ENCODE measurements around the gene SLC12A4.

The SLC12A4 gene

DNA sequence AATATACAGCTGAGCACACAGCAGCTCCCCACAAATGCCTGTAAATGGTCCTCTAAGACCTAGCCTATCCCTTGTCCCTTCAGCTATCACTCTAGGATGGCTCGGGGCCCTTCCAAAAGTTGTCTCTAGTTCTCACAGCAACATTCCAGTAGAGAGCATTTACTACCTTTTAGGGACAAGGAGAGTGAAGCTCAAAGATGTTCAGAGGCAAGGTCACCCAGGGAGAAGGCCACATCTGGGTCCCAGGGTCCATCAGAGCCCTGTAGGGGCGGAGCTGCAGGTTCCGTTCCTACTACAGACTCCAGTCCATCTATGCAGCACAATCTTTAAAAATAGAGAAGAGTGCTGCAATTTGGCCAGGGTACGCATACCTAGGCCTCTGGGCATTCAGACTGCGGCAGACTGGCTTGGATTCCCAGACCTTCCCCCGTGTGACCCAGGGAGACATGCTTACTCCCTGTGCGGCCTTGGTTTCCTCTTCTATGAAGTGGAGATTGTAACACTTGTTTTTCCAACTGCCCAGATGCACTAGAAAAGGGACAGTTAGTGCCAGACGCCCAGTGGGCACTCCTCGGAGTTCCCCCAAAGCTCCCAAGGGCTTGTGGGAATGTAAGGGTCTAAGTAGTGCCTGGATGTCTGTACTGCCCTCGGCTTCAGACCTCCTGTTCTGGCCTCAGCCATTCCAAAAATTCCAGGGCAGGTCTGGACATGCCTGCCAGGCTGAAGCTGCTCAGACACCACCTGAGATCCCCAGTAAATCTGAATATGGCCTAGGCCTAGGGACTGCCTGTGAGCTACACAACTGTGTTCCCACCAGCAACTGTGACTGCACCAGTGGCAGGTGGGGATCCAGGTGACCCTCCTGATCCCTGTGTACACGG, 2.5 kb downstream of the SLC12A4 start:
- intact Hi-C loops (cut with DNase I) = no loop called here
- DNase-seq = no peak

DNA sequence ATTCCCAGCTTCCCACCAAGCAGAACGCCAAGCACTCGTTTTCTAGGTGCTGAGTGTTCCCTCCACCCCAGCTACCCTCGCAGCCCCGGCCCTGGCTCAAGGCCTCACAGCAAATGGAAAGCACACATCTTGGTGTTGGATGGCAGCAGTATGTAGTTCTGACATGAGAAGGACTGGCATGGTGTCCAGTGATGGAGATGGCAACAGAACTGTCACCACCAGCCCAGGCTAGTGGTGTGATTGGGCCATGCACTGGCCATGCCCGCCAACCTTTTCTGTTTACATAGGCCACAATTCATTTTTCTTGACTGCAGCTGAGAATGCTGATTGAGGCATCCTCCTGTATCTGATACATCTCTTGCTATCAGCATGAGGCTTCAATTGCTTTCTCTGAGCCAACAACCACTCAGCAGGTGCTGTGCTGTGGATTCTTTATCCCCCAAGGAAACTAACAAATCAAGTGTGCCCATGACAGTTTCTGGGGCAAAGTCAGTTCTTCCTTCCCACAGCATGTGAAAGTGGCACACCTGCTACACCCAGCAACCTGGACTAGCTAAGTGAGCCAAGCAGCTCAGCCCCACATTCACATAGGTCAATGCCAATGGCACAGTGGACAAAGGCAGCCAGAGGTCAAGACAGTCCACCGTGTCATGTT, 3.8 kb downstream of the SLC12A4 start:
- intact Hi-C loops (cut with DNase I) = no loop called here
- no peak for DNase-seq

DNA sequence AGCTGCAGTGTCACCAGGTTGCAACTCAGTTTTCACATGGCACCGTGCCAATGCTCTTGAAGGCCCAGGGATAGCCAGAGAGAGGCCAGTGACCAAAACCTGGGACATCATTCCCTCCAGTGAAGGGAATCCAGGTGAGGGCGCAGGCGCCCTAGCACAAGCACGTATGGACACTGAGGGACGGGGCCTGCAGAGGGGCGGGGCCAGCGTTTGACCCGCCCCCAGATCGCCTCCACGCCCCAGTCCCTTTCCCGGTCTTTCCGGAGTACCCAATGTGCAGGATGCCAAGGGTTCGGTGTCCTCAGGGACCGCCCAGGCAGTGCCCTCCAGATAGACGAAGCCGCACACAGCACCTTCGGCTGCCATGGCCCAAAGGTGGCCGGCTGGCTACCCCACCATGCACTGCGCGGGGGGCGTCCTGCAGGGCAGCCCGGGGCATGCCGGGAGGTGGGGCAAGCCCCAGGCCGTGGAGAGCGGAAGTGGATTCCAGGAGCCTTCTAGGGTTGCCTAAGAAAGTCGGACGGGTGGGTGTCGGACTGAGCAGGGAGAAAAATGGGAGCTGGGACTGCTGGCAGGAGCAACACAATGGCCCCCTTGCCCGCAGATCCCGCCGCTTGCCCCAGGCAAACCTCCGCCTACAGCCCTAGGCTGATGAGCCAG, 4.6 kb downstream of the SLC12A4 start:
- DNase-seq = peak in 1 of 42 donors; percentile 54
- intact Hi-C loops (cut with DNase I) = no loop called here

DNA sequence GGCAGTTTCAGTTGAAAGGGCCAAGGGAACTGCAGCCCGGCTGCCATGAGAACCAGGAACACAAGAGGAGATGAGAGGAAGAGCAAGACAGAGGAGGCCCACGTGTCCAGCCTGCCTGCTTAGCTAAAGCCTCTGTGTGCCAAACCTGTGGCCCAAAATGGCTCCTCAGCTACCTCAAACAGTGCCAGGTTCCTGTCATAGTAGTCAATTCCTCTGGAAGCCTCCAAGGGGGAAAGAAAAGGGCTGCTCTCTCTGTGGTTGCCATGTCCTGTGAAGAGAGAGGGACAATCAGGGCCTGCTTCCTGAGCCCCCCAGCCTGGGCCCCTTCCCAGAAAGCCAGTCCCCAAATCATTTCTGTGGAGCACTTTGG, 5.2 kb downstream of the SLC12A4 start:
- intact Hi-C loops (cut with DNase I) = no loop called here
- DNase-seq = peak in 2 of 42 donors; percentile 22 to 37

DNA sequence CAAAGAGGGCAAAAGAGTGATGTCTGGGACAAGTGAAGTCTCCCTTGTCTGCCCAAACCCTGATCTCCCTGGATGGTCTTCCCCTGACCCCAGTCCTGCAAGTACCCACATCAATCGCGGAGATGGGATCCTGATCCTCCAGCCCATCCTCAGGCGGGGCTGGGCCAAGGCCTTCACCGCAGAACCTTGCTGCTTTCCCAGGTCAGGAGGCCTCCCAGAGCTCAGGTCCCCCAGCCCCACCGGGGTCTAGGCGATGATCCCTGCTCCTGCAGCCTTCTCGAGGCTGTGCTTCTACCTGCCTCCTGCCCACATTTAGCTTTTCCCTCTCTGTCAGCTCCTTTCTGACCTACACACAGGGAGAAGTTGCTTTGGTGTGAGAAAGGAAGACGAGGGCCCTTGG, 6.3 kb downstream of the SLC12A4 start:
- no peak for DNase-seq
- intact Hi-C loops (cut with DNase I) = no loop called here

DNA sequence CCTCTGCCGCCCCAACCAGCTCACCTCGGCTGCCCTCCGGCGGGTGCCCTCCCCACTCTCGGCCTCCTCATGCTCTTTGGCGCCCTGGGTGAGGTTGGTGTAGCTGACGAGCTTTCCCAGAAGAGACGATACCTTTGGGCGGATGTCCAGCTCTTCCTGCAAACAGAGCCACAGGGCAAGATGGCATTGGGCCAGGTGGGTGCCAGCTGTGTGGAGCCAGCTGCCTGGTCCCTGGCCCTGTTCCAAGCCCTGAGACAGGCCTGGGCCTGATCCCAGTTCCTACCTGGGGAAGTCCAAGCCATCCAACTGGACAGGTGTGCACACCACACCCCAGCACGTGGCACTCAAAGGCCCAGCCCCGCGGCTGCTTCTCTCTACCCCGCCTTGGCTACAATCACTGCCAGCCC, 6.9 kb downstream of the SLC12A4 start:
- intact Hi-C loops (cut with DNase I) = no loop called here
- no peak for DNase-seq

DNA sequence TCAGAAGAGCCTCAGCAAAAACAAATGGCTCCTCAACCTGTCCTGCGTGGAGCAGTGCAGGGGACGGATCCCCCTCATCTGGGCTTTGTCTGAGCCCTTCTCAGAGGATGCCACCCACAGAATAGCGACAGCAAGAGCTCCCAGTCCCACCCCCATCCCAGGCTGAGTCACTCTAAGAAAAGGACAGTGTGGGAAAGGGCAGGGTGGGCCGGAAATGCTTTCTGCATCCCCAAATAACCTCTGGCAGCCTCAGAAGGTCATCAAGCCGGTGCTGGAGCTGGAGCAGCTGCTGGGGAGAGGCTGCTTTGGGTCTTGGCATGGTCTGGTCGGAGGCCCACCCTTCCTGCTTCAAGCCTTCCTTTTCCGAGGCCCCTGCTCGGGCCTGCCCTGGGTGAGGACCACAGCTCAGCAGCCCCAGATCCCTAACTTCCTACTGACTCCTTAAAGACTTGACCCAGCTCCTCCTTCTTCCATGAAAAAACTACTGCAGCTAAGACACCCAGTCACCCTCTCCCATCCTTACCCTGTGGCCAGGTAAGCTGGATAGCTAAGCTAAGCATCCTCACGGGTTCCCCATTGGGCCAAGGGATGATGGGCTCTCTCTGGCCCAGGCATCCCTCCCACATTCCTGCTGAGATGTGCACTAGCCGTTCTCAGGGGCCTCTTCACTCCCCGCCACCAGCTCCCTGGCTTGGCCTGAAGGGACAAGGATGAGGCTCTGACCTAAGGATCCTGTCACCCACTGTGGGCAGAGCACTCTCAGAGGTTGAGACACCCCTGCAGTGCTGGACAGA, 8.7 kb downstream of the SLC12A4 start:
- peak in 7 of 42 donors; percentile 10 to 61 (median 44) for DNase-seq

DNA sequence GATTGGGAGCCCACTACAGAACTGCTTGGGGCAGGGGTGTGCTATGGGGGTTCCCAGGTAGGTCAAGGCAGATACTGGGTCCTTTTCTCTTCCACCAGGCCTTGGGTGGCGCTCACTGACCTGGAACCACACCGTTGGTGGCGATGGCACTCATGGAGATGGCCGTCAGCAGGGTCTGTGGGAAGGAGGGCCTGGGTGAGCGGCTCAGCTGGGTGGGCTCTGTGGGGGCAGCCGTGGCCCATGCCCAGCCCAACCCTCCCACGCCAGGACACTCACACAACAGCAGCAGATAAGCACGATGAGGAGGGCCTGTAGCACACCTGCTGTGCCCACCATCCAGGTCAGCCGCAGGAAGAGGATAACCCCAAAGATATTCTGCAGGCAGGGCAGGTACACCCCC, 10.8 kb downstream of the SLC12A4 start:
- no peak for DNase-seq
- intact Hi-C loops (cut with DNase I) = no loop called here

More for the DNA sequence above, 8.7 kb downstream of the SLC12A4 start:
- intact Hi-C loops (cut with DNase I) = no loop called here

DNA sequence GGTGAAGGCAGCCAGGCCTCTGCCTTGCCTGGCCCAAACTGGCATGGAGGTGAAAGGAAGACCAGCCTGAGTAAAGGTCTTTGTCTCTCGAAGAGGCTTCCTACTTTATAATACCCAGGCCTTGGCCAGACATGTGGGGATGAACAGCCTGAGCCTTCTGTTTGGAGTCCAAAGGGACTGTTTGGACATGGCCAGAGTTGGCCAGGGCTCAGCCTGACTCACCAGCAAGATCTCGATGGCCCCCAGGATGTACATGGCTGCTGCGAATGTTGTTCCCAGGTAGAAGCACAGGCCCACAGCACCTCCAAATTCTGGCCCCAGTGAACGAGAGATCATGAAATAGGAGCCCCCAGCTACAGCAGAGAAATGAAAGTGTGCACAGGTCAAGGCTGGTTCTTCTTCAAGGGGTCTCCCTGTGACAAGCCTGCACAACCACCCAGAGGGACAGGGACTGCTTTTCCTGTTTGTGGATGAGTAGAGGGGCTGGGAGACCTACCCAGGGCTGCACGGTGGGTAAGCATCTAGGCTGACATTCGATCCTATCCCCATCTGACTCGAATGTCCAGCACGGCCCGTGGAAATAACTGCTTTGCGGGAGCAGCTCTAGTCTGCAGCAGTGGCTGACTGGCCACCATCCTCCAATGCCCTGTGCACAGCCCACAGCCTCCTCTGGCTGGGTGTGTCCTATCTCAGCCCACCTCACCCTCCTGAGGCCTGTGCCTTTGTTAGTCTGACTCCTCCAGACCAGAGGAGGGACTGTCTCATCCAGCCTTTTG, 13.8 kb downstream of the SLC12A4 start:
- intact Hi-C loops (cut with DNase I) = no loop called here
- no peak for DNase-seq

DNA sequence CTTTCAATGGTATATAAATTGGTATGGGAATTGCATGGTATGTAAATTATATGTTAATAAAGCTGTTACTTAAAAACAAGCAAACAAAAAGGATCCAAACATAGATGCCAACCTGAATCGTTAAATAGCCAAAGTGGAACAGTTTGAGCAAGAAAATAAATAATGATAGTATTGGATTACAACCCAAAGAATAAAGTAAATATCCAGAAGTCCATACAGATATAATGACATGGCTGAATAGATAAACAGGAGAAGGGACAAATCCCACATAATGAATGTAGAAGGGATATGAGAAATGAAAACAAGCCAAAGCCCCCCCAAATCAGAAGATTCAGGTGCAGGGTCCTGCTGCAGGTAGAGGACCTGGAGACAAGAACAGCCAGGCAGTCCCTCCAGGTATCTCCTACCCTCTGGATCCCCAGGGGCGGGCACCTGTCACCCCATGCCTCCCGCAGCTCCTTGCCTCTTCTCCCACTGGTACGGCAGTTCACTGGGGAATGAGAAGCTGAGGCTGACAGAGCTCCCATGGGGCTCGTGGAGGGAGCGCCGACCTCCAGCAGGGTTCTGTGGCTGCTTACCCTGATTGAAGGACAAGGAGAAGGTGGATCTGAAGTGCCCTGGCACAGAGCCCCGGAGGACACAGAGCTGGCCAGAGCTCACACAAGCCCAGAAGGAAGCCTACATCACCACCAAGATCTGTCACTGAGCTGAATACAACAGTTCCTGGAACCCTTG, 14.6 kb downstream of the SLC12A4 start:
- DNase-seq = no peak
- intact Hi-C loops (cut with DNase I) = no loop called here

DNA sequence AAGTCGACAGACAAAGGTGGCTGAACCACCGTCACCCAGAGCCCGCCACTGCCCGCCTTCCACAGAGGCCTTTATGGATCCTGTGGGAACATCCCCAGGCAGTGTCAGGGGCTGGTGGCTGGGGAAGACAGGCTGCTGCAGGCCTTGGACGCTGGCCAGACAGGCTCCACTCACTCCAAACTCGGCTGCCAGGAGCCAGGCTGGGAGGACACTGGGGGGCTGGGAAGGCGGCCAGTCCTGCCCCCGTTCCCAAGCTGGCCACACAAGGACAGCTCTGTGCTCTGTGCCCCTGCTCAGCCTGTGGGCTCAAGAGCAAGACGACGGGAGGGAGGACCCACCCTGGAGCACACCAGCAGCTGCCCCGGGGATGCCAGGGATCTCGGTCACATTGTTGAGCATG, 17.0 kb downstream of the SLC12A4 start:
- intact Hi-C loops (cut with DNase I) = no loop called here
- peak; percentile 86 to 97 (median 93) for DNase-seq

DNA sequence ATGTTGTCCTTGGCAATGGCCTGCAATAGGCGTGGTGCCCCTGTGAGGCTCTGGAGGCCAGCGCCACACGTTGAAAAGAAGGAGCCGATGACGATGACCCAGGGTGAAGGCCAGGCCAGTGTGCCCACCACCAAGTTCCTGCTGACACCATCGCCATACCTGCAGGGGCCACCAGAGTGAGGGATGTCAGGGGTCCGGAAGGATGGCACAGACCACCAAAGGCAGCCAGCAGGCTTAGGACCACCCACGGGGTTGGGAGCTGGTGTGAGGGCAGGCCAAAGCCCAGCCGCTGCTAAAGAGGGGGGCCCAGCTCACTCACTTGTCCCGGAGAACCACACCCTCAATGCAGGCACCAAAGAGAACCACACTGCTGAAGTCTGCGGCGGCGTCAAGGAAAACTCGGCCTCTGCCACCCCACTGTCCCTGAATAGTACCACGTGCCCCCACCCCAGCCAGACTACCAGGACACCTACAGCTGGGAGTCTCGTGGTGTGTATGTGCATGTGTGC, 18.0 kb downstream of the SLC12A4 start:
- no peak for DNase-seq
- intact Hi-C loops (cut with DNase I) = no loop called here

DNA sequence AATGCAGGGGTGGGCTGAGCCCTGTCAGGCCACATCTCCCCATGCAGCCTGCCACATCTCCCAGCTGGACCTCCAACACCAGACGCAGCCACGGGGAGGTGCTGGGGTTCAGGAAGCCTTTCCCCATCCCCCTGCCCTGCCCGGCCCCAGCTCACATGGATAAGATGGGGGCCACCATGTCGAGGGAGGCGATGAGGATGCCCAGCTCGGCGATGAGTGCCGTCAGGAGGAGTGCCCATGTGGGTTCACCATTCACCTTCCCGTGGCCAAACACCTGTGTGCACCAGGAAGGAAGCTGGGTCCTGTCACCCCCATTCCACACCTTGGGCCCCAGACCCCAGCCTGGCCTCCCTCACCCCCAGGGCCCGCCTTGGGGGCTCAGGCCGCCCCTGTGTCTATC, 18.8 kb downstream of the SLC12A4 start:
- DNase-seq = no peak
- intact Hi-C loops (cut with DNase I) = no loop called here

DNA sequence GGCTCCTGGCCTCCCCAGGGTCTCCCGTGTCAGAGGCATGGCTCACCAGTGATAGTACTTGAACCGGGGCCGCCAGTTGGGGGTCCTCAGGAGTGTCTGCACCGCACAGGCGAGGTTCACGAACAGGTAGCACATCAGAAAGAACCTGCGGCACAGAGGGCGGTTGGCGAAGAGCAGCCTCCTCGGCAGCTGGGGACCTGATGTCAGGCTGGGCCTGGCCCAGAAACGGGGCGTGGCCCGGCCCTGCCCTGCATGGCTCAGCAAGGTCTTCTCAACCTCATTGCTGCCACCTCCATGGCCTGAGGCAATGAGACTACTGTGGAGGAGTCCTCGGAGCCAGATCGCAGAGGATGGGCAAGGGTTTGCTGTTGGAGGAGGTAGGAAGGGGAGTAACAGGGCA, 20.4 kb downstream of the SLC12A4 start:
- no peak for DNase-seq
- intact Hi-C loops (cut with DNase I) = no loop called here

DNA sequence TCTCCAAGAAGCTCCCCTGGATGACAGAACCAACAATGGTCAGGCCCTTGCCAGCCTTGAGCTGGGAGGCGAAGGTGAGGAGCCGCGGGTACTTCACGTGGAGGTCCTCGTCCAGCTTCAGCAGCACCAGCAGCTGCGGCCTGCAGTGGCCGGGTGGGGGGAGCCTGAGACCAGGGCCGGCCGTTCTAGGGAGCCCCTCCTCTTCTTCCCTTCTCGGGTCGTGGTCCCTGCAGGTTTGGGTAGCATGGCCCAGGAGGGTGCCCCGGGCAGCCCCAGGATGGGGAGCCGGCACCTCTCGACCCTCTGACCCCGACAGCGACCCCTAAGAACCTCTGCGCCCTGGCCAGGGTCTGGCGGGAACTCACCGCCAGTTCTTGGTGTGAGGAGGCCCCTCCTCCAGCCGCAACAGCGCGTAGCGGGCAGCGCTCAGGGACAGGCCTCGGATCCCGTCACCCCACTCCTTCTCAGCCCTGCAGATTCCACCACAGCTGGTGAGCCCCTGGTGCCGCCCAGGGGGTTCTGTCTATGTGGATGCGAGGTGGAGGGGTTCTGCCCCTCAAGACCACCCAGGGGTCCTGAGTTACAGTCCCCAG, 21.4 kb downstream of the SLC12A4 start:
- intact Hi-C loops (cut with DNase I) = no loop called here
- DNase-seq = no peak

DNA sequence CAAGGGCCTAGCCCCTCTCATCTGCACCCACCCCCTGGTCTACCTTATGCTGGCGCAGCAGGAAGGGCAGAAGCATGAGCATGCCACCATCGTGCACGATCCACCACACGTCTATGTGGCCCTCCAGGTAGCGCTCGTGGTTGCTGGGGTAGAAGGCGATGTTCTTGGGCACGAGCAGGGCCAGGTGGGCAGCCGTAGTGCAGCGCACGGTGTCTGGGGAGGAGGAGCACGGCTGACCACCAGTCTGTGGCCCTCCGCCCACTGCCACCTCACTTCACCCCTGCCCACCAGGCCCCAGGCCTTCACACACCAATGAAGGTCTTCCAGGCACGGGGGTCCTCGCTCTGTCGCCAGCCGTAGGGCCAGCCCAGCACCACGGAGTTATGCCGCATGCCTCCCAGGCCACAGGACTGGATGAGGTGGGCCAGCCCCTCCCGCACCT, 22.3 kb downstream of the SLC12A4 start:
- no peak for DNase-seq
- intact Hi-C loops (cut with DNase I) = no loop called here

DNA sequence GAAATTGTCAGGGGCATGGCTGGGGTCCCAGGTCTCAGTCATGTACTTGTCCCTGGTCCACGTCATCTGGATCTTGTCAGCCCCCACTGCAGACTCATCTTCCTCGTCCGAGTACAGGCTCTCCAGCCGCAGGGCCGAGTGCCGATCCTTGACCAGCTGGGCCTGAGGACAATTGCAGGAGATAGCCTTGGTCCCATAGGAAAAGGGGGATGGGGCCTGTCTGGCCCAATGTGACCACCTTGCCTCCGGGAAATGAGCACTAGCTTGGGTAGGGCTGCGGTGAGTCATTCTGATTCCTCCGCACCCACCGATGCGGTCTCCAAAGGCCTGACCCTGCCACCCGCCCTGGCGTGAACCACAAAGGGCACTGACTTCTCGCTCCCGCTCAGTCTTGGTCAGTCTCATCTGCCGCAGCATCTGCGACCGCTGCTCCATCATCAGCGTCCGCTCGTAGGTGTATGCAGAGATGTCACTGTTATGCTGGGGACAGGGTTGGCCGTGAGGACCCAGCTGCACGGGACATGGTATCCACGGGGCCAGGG, 23.0 kb downstream of the SLC12A4 start:
- DNase-seq = no peak
- intact Hi-C loops (cut with DNase I) = no loop called here
